ENCODE measurements around the gene PARD3B.
A peak's percentile ranks its signal among the peaks of the same experiment; 100 is the strongest.

The PARD3B gene

DNA sequence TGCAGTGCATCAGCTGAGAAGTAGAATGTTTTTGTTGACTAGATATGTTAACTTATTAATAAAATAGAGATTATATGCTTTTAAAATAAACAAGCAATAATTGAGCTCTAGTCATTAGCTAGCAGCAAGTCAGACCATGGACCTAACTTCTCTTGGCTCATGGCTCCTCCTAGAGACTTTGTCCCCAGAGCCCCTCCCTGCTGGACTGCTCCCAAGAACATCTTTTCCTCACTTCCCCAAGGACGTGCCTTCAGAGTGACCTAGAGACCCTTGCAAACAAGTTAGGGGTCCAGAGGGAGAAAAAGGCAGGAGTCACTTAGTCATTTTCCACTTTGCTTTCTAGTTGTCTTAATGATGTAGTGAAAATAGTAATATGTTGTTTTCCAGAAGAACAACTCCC is 824.5 kb downstream of the PARD3B start:
- TF ChIP-seq EZH2phosphoT487 (IDR thresholded peaks at IDR 0.05; ENCODE audit: low read length) (no peak), CTCF (IDR thresholded peaks at IDR 0.05; ENCODE audit: low read length) (no peak), EZH2 (optimal IDR thresholded peaks at IDR 0.05; ENCODE audit: low read depth, low read length) (no peak)
- H3K79me2 ChIP-seq (ENCODE audit: low read length), result no peaks in the 10 kb centered on the region
- DNase-seq, result no peak
- no peak overlapping the region for H3K9ac ChIP-seq (ENCODE audit: low read length)
- H3K27me3 ChIP-seq (replicated peaks; ENCODE audit: insufficient read depth, low read length), result no peaks in the 10 kb centered on the region
- H3K4me3 ChIP-seq (ENCODE audit: low read length), result no peak overlapping the region
- no peaks in the 10 kb centered on the region for H3K9me2 ChIP-seq (replicated peaks; ENCODE audit: insufficient read depth, low read length)
- no peak overlapping the region for H2AFZ ChIP-seq (ENCODE audit: low read length)
- no peaks in the 10 kb centered on the region for H3K36me3 ChIP-seq (replicated peaks; ENCODE audit: insufficient read depth, low read length)
- H3K27ac ChIP-seq (ENCODE audit: low read length), result no peak overlapping the region
- no peaks in the 10 kb centered on the region for H3F3A ChIP-seq (ENCODE audit: insufficient read depth, low read length)
- H4K20me1 ChIP-seq (ENCODE audit: insufficient read depth, low read length), result no peaks in the 10 kb centered on the region
- no peaks in the 10 kb centered on the region for H3K9me3 ChIP-seq (replicated peaks; ENCODE audit: insufficient read depth, low read length)
- H3K4me1 ChIP-seq (ENCODE audit: low read length), result no peaks in the 10 kb centered on the region
- no peak overlapping the region for H3K4me2 ChIP-seq (ENCODE audit: low read depth, low read length)

- Histone ChIP-seq H3K4me3 (ENCODE audit: low read length) (no peak overlapping the region), H3K79me2 (ENCODE audit: low read length) (no peaks in the 10 kb centered on the region), H3F3A (ENCODE audit: insufficient read depth, low read length) (no peaks in the 10 kb centered on the region), H3K9me3 (replicated peaks; ENCODE audit: insufficient read depth, low read length) (no peaks in the 10 kb centered on the region), H3K9me2 (replicated peaks; ENCODE audit: insufficient read depth, low read length) (no peaks in the 10 kb centered on the region), H2AFZ (ENCODE audit: low read length) (no peak overlapping the region), H3K36me3 (replicated peaks; ENCODE audit: insufficient read depth, low read length) (no peaks in the 10 kb centered on the region), H3K4me1 (ENCODE audit: low read length) (no peaks in the 10 kb centered on the region), H3K27ac (ENCODE audit: low read length) (no peak overlapping the region), H3K9ac (ENCODE audit: low read length) (no peak overlapping the region), H4K20me1 (ENCODE audit: insufficient read depth, low read length) (no peaks in the 10 kb centered on the region), H3K27me3 (replicated peaks; ENCODE audit: insufficient read depth, low read length) (no peaks in the 10 kb centered on the region), H3K4me2 (ENCODE audit: low read depth, low read length) (no peak overlapping the region)
- TF ChIP-seq EZH2phosphoT487 (IDR thresholded peaks at IDR 0.05; ENCODE audit: low read length) (no peak), CTCF (IDR thresholded peaks at IDR 0.05; ENCODE audit: low read length) (no peak), EZH2 (optimal IDR thresholded peaks at IDR 0.05; ENCODE audit: low read depth, low read length) (no peak)
- DNase-seq, result no peak
Observed at GRCh38 chr2:205370726-205371125, 825.5 kb downstream of the PARD3B start.

- H3K9me3 ChIP-seq (replicated peaks; ENCODE audit: insufficient read depth, low read length), result no peaks in the 10 kb centered on the region
- H3K4me2 ChIP-seq (ENCODE audit: low read depth, low read length), result no peak overlapping the region
- no peak overlapping the region for H3K27ac ChIP-seq (ENCODE audit: low read length)
- no peaks in the 10 kb centered on the region for H3K9me2 ChIP-seq (replicated peaks; ENCODE audit: insufficient read depth, low read length)
- TF ChIP-seq CTCF (IDR thresholded peaks at IDR 0.05; ENCODE audit: low read length) (no peak), EZH2 (optimal IDR thresholded peaks at IDR 0.05; ENCODE audit: low read depth, low read length) (no peak), EZH2phosphoT487 (IDR thresholded peaks at IDR 0.05; ENCODE audit: low read length) (no peak)
- H3K27me3 ChIP-seq (replicated peaks; ENCODE audit: insufficient read depth, low read length), result no peaks in the 10 kb centered on the region
- H3K36me3 ChIP-seq (replicated peaks; ENCODE audit: insufficient read depth, low read length), result no peaks in the 10 kb centered on the region
- DNase-seq, result peak; percentile 27
- no peaks in the 10 kb centered on the region for H3K79me2 ChIP-seq (ENCODE audit: low read length)
- H3K9ac ChIP-seq (ENCODE audit: low read length), result no peak overlapping the region
- no peak overlapping the region for H2AFZ ChIP-seq (ENCODE audit: low read length)
- no peak overlapping the region for H3K4me3 ChIP-seq (ENCODE audit: low read length)
- H3K4me1 ChIP-seq (ENCODE audit: low read length), result no peaks in the 10 kb centered on the region
- H4K20me1 ChIP-seq (ENCODE audit: insufficient read depth, low read length), result no peaks in the 10 kb centered on the region
- H3F3A ChIP-seq (ENCODE audit: insufficient read depth, low read length), result no peaks in the 10 kb centered on the region
Observed at GRCh38 chr2:205372141-205372540, 826.9 kb downstream of the PARD3B start.

All from MM.1S (cell line).